WTC11 (cell line): ENCODE results near the gene SH2D5. TPM values are rescaled to one million over a fixed set of nuclear protein-coding genes. Genes with fewer than 3 reads are reported as not detected.
A peak's percentile ranks its signal among the peaks of the same experiment; 100 is the strongest.

ENCODE experiments used
- ATAC-seq: fragments of 200-7000 bp; cut with Tn5 transposase; 2 replicates; pipeline ENCODE4 v1.10.0; 2021; ENCODE audit warnings: mild to moderate bottlenecking, moderate library complexity
- CTCF ChIA-PET: fragments of 300-600 bp; sonication (Branson Sonifier 250); formaldehyde crosslinking; loops from one replicate; lab custom pipeline; 2021; ENCODE audit warnings: antibody characterized with exemption; lab: Charles Lee
- POLR2A ChIA-PET: fragments of 350-600 bp; sonication (Branson Sonifier 250); formaldehyde crosslinking; loops from one replicate; lab custom pipeline; 2021; ENCODE audit warnings: antibody characterized with exemption; lab: Charles Lee
- DNase-seq: peaks from one replicate; pipeline ENCODE4 v3.0.0; 2021; ENCODE audit warnings: low spot score
- H3K27ac Mint-ChIP-seq: 2 replicates; pipeline ENCODE4 v1.8.0; 2021; ENCODE audit warnings: mixed read lengths
- H3K27me3 Mint-ChIP-seq: 2 replicates; pipeline ENCODE4 v1.8.0; 2021; ENCODE audit warnings: low read depth, mild to moderate bottlenecking, moderate library complexity, mixed read lengths
- H3K36me3 Mint-ChIP-seq: 2 replicates; pipeline ENCODE4 v1.8.0; 2021; ENCODE audit warnings: mixed read lengths
- H3K4me1 Mint-ChIP-seq: 2 replicates; pipeline ENCODE4 v1.8.0; 2022; ENCODE audit warnings: mixed read lengths
- H3K4me3 Mint-ChIP-seq: 2 replicates; pipeline ENCODE4 v1.8.0; 2021; ENCODE audit warnings: mild to moderate bottlenecking, moderate library complexity, mixed read lengths
- H3K9me3 Mint-ChIP-seq: 2 replicates; pipeline ENCODE4 v1.8.0; 2021; ENCODE audit warnings: mixed read lengths
- ATF1 ChIP-seq: sonication (generic); formaldehyde crosslinking; IDR thresholded peaks from 2 replicates; pipeline ENCODE4 v1.8.1; 2023; ENCODE audit warnings: mild to moderate bottlenecking, moderate library complexity, missing genetic modification reagents
- NFYB ChIP-seq: sonication (generic); formaldehyde crosslinking; conservative IDR thresholded peaks from 2 replicates; pipeline ENCODE4 v1.8.0; 2022; ENCODE audit warnings: low read depth, missing genetic modification reagents
- NR1H2 ChIP-seq: sonication (generic); formaldehyde crosslinking; IDR thresholded peaks from 2 replicates; pipeline ENCODE4 v1.9.0; 2021; ENCODE audit warnings: mild to moderate bottlenecking, moderate library complexity, missing genetic modification reagents
- PRRX2 ChIP-seq: fragments of 250-450 bp; sonication (Bioruptor Pico); IDR thresholded peaks from 2 replicates; pipeline ENCODE4 v1.8.0; 2021; ENCODE audit warnings: mild to moderate bottlenecking
- TEAD1 ChIP-seq: sonication (generic); formaldehyde crosslinking; IDR thresholded peaks from 2 replicates; pipeline ENCODE4 v1.8.0; 2022; ENCODE audit warnings: mild to moderate bottlenecking, missing genetic modification reagents
- ZNF138 ChIP-seq: sonication (generic); formaldehyde crosslinking; conservative IDR thresholded peaks from 2 replicates; pipeline ENCODE4 v1.8.1; 2022; ENCODE audit warnings: mild to moderate bottlenecking, moderate library complexity, missing genetic modification reagents
- ZNF232 ChIP-seq: sonication (generic); formaldehyde crosslinking; IDR thresholded peaks from 2 replicates; pipeline ENCODE4 v1.8.0; 2022; ENCODE audit warnings: mild to moderate bottlenecking, missing genetic modification reagents
- ZNF263 ChIP-seq: sonication (generic); formaldehyde crosslinking; IDR thresholded peaks from 2 replicates; pipeline ENCODE4 v1.8.1; 2022; ENCODE audit warnings: low read depth, mild to moderate bottlenecking, moderate library complexity, missing genetic modification reagents
- total RNA-seq: library from RNA; stranded (reverse); gene quantifications from 3 replicates; pipeline ENCODE4 v1.2.3, GENCODE V29; 2021
- TF ChIP-seq, protein P1 (sequence below): fragments of 250-450 bp; sonication (Bioruptor Pico); IDR thresholded peaks from 2 replicates; pipeline ENCODE4 v1.9.0; 2021; ENCODE audit warnings: mild to moderate bottlenecking
- TF ChIP-seq, protein P2 (sequence below): sonication (generic); formaldehyde crosslinking; conservative IDR thresholded peaks from 2 replicates; pipeline ENCODE4 v1.8.1; 2022; ENCODE audit warnings: mild to moderate bottlenecking, missing genetic modification reagents
- TF ChIP-seq, protein P3 (sequence below): fragments of 250-450 bp; sonication (Bioruptor Pico); conservative IDR thresholded peaks from 2 replicates; pipeline ENCODE4 v1.9.0; 2021; ENCODE audit warnings: mild to moderate bottlenecking
- TF ChIP-seq, protein P4 (sequence below): sonication (generic); formaldehyde crosslinking; IDR thresholded peaks from 2 replicates; pipeline ENCODE4 v1.8.1; 2022; ENCODE audit warnings: mild to moderate bottlenecking, moderate library complexity, missing genetic modification reagents
- TF ChIP-seq, protein P5 (sequence below): fragments of 250-450 bp; sonication (Bioruptor Pico); IDR thresholded peaks from 2 replicates; pipeline ENCODE4 v2.1.2; 2022; ENCODE audit warnings: mild to moderate bottlenecking, moderate library complexity
- TF ChIP-seq, protein P6 (sequence below): sonication (generic); formaldehyde crosslinking; conservative IDR thresholded peaks from 2 replicates; pipeline ENCODE4 v1.8.1; 2023; ENCODE audit warnings: mild to moderate bottlenecking, low read depth, missing genetic modification reagents, moderate library complexity
- TF ChIP-seq, protein P7 (sequence below): sonication (generic); formaldehyde crosslinking; IDR thresholded peaks from 2 replicates; pipeline ENCODE4 v1.8.1; 2023; ENCODE audit warnings: mild to moderate bottlenecking, missing genetic modification reagents

Gene SH2D5
- total RNA-seq, 1 experiment from 2014 or later: 13.8 TPM

DNA sequence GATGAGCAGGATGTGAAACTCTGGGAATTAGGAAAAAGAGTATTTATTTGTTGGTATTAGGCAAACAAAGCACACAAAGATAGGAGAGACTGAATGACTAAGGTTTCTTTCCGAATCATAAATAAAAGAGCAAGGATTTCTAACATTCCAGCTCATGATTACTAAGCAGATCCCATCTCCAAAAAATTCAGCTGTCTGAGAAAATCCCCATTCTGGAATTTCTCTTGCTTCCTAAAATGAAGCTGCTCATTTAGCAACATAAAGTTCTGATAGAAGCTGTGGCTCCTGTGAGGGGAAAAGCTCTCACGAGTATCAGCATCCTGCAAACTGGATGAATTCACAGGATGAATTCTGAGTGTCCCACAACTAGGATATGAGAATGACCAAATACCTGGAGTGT is 6.7 kb upstream of the SH2D5 start:
- ATAC-seq: no peak
- peak overlapping the region; percentile 32; the same call in 1 of the 2 replicates for H3K27ac Mint-ChIP-seq
- ChIA-PET CTCF (interaction anchor here (1.2 to 1.8 kb wide), 2 partner anchors 42 kb away, joined by 3 to 7 read pairs; no protein-coding TSS in a partner anchor), POLR2A (no interaction called here)
- DNase-seq: no peak
- TF ChIP-seq TEAD1 (CRISPR knock-in tag): no peak
- TF ChIP-seq, protein P1, sequence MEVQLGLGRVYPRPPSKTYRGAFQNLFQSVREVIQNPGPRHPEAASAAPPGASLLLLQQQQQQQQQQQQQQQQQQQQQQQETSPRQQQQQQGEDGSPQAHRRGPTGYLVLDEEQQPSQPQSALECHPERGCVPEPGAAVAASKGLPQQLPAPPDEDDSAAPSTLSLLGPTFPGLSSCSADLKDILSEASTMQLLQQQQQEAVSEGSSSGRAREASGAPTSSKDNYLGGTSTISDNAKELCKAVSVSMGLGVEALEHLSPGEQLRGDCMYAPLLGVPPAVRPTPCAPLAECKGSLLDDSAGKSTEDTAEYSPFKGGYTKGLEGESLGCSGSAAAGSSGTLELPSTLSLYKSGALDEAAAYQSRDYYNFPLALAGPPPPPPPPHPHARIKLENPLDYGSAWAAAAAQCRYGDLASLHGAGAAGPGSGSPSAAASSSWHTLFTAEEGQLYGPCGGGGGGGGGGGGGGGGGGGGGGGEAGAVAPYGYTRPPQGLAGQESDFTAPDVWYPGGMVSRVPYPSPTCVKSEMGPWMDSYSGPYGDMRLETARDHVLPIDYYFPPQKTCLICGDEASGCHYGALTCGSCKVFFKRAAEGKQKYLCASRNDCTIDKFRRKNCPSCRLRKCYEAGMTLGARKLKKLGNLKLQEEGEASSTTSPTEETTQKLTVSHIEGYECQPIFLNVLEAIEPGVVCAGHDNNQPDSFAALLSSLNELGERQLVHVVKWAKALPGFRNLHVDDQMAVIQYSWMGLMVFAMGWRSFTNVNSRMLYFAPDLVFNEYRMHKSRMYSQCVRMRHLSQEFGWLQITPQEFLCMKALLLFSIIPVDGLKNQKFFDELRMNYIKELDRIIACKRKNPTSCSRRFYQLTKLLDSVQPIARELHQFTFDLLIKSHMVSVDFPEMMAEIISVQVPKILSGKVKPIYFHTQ (CRISPR knock-in tag): no peak
- TF ChIP-seq ATF1: no peak
- TF ChIP-seq, protein P2, sequence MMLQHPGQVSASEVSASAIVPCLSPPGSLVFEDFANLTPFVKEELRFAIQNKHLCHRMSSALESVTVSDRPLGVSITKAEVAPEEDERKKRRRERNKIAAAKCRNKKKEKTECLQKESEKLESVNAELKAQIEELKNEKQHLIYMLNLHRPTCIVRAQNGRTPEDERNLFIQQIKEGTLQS (CRISPR knock-in tag): no peak
- TF ChIP-seq, protein P3, sequence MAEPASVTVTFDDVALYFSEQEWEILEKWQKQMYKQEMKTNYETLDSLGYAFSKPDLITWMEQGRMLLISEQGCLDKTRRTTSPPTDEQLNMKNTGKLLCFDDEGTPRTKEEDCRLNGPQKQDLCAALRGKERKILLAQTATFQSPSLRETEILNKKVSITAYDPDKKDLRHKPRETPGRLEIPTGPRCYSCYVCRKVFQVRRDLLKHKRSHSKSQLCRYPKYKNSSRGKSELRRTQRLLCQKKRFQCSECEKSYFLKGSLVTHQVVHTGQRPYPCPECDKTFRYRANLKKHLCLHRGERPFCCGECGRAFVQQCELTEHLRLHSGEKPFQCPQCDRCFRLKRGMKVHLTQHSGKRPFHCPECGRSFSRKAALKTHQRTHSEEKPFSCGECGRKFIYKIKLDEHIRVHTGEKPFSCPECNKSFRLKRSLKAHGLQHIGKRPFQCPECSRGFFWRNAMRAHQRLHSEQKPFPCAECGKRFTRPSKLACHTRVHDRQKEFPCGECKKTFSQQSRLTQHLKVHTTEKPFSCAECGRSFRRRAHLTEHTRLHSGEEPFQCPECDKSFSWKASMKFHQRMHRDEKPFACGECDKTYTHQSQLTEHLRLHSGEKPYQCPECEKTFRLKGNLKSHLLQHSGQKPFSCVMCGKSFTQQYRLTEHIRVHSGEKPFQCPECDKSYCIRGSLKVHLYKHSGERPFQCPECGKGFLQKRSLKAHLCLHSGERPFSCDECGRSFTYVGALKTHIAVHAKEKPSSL: no peak
- no peak for TF ChIP-seq NFYB (CRISPR knock-in tag)
- no peak for TF ChIP-seq ZNF138 (CRISPR knock-in tag)
- TF ChIP-seq, protein P4, sequence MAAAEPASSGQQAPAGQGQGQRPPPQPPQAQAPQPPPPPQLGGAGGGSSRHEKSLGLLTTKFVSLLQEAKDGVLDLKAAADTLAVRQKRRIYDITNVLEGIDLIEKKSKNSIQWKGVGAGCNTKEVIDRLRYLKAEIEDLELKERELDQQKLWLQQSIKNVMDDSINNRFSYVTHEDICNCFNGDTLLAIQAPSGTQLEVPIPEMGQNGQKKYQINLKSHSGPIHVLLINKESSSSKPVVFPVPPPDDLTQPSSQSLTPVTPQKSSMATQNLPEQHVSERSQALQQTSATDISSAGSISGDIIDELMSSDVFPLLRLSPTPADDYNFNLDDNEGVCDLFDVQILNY (CRISPR knock-in tag): no peak
- no peak for TF ChIP-seq ZNF232 (CRISPR knock-in tag)
- TF ChIP-seq, protein P5, sequence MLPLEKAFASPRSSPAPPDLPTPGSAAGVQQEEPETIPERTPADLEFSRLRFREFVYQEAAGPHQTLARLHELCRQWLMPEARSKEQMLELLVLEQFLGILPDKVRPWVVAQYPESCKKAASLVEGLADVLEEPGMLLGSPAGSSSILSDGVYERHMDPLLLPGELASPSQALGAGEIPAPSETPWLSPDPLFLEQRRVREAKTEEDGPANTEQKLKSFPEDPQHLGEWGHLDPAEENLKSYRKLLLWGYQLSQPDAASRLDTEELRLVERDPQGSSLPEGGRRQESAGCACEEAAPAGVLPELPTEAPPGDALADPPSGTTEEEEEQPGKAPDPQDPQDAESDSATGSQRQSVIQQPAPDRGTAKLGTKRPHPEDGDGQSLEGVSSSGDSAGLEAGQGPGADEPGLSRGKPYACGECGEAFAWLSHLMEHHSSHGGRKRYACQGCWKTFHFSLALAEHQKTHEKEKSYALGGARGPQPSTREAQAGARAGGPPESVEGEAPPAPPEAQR: no peak
- TF ChIP-seq, protein P6, sequence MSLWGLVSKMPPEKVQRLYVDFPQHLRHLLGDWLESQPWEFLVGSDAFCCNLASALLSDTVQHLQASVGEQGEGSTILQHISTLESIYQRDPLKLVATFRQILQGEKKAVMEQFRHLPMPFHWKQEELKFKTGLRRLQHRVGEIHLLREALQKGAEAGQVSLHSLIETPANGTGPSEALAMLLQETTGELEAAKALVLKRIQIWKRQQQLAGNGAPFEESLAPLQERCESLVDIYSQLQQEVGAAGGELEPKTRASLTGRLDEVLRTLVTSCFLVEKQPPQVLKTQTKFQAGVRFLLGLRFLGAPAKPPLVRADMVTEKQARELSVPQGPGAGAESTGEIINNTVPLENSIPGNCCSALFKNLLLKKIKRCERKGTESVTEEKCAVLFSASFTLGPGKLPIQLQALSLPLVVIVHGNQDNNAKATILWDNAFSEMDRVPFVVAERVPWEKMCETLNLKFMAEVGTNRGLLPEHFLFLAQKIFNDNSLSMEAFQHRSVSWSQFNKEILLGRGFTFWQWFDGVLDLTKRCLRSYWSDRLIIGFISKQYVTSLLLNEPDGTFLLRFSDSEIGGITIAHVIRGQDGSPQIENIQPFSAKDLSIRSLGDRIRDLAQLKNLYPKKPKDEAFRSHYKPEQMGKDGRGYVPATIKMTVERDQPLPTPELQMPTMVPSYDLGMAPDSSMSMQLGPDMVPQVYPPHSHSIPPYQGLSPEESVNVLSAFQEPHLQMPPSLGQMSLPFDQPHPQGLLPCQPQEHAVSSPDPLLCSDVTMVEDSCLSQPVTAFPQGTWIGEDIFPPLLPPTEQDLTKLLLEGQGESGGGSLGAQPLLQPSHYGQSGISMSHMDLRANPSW (CRISPR knock-in tag): no peak
- no peak for TF ChIP-seq NR1H2 (CRISPR knock-in tag)
- TF ChIP-seq ZNF263 (CRISPR knock-in tag): no peak
- TF ChIP-seq, protein P7, sequence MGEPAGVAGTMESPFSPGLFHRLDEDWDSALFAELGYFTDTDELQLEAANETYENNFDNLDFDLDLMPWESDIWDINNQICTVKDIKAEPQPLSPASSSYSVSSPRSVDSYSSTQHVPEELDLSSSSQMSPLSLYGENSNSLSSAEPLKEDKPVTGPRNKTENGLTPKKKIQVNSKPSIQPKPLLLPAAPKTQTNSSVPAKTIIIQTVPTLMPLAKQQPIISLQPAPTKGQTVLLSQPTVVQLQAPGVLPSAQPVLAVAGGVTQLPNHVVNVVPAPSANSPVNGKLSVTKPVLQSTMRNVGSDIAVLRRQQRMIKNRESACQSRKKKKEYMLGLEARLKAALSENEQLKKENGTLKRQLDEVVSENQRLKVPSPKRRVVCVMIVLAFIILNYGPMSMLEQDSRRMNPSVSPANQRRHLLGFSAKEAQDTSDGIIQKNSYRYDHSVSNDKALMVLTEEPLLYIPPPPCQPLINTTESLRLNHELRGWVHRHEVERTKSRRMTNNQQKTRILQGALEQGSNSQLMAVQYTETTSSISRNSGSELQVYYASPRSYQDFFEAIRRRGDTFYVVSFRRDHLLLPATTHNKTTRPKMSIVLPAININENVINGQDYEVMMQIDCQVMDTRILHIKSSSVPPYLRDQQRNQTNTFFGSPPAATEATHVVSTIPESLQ (CRISPR knock-in tag): no peak
- no peak for TF ChIP-seq PRRX2 (CRISPR knock-in tag)
- H3K27me3 Mint-ChIP-seq: peaks cover 16% of the 10 kb centered on the region
- H3K4me1 Mint-ChIP-seq: no peaks in the 10 kb centered on the region
- no peaks in the 10 kb centered on the region for H3K9me3 Mint-ChIP-seq
- peaks cover 15% of the 10 kb centered on the region for H3K36me3 Mint-ChIP-seq
- no peak overlapping the region for H3K4me3 Mint-ChIP-seq
